Dermis blood vessel endothelial cell (primary cell): ENCODE data around the gene CORIN. TPM values are rescaled to one million over a fixed set of nuclear protein-coding genes. Genes with fewer than 3 reads are reported as not detected.

Experiments
- DNase-seq: peaks from one replicate; pipeline ENCODE4 v3.0.0; 2010
- total RNA-seq: library from RNA; depleted of rRNA; stranded (reverse); fragments of >200 nt; gene quantifications from 2 replicates; pipeline ENCODE4 v1.2.3, GENCODE V29; 2014

The CORIN gene
- total RNA-seq, 1 donor from 2014 or later: 0.51 TPM

DNA sequence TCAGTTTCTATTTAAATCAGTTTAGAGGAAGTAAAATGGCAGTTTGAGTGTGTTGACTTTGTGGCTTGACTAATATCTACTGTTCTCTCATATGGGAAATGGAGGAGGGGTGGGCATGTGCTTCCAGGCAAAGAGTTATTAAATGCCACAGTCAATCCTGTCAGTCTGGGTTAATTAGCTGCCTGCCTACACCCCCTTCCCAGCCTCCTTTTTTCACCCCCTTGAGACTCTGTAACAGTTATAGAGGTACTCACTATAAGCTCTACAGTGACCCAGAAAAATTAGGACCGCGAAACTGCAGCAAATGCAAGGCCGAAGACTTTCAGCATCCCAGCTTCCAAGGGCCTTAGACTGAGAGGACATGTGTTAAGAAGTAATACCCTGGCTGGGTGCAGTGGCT lies 165.2 kb downstream of the CORIN start:
- DNase-seq: no peak

DNA sequence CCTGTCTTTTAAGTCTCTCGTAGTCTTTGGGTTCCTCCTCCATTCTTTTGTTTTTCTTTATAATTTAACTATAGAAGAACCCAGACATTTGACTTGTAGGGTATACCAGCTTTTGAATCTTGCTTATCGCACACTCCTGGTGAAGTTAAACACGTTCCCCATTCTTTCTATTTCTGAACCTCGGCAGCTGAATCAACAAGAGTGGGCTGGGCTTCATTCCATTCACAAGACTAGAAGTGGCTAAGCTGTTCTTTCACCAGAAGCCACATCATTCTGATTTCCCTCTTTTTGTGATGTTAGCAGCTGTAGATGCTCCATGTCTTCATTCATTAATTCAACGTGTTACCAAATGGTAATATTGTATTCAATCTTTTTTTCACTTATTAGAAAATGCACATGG lies 167.9 kb downstream of the CORIN start:
- DNase-seq: no peak

DNA sequence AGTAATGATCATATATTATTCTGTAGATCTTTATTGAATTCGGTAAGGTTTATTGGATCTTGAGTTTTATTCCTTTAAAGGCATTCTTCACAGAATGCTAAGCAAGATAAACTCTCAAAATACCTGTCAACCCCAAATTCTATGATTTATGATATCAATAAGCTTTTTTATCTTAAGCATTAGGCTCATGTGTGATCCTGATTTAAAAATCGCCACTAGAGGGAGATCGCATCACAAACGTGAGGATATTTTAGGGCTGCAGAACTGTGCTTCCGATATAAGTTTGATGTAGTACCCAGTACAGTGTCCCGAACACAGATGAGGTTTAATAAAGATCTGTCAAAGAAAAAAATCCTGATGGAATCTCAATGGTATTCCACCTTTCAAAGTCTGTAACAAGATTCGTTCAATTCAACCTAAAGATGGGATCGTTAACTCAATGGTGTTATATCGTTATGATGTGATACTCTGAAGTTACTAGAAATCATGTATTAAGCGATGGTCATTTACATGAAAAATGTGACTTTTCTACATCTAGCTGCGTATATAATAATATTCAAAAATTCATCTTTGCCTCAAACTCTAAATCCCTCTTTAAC lies 169.0 kb downstream of the CORIN start:
- DNase-seq: peak; percentile 75

DNA sequence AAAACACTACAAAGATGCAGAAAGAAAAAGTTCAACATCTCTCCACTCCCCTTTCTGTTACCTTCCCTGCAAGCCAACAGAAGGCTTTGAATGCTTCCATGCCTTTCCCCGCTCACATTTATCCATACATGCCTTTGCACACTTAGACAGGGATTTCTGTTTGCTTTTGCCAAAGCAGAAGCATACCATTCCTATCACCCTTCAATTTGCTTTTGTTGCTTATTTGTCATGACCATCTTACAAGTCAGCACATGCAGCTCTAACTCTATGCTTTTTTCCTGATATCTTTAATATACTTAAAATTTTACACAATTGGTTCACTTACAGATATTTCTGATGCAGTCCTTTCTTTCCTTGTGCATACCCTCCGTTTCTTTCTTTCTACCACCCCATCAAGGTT lies 169.6 kb downstream of the CORIN start:
- DNase-seq: no peak

DNA sequence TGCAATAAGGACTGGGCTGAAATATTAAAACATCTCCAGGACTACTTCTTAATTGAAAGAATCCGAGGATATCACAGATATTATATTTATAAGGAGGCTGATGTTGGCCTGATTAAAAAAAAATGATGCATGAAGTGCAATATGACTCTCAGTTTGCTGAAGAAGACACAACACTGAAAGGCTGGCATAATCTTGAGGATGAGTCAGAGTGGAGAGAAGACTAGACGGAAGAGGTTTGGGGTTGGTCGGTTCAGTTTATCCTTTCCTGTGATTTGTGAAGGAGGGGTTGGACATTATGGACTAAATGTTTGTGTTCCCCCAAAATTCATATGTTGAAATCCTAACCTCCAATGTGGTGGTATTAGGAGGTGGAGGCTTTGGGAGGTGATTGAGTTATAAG lies 170.3 kb downstream of the CORIN start:
- no peak for DNase-seq

DNA sequence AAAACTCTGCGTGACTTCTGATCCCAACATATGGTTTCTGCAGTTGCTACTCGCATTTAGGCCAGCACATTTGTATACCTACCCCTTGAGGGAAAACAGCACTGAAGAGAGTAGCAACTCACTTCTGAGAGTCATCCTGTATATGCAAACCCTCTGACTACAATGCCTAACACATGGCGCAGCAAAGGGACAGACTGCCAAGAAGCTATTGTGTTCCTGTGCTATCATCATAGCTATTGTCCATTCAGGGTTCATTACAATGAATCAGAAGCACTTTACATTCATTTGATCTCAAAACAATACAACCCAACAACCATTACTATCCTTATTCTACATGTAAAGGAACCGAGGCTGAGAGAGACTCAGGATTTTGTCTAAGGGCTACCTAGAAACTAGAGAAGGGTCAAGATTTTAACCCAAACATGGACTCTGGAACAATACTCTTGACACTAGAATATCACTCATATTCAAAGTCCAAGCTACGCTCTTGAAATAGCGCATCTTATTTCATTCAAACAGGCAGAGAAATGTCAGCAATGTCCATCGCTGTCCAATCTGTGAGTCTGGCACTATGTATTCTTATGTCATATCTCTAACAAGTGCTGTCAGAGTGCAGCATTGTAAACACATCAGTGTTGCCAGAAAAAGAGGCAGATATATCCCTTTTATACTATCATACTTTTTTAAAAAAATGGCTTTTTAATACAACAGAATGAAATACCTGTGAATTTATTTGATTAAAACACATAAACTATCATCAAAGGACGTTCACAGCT lies 173.6 kb downstream of the CORIN start:
- DNase-seq: no peak

DNA sequence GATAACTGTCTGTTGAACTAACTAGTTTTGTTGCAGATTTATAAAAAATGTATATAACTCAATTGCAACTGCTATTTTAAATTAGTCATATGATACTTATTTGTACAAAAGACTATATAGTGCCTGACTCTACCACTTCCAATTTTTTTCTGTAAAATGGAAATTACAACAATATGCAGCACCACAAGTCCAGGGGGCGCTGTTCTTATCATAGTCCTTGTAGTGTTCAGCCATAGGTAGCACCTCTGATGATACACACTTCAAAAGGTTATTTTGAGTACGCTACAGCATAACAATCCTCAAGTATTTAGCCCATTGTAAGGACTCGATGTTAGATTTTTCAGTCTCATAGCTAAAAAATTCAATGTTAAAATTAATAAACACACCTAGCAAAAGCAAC lies 174.9 kb downstream of the CORIN start:
- DNase-seq: peak; percentile 30

DNA sequence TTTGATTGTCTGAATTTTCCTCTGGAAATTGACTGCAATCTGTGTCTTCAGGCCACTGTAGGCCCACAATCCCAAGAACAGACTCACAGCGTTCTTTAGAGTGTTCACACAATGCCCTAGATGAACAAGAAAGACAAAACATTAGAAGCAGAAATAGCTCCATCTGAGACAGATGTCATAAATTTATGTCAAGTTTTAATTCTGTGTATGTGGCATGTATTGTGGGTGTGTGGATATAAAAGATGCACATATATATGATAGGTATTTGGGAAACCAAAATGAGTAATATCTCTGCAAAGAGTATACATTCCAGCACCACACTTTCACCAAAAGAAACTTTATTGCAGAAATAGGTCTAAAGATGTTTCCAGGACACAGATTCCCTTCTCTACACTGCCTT lies 176.1 kb downstream of the CORIN start:
- no peak for DNase-seq

DNA sequence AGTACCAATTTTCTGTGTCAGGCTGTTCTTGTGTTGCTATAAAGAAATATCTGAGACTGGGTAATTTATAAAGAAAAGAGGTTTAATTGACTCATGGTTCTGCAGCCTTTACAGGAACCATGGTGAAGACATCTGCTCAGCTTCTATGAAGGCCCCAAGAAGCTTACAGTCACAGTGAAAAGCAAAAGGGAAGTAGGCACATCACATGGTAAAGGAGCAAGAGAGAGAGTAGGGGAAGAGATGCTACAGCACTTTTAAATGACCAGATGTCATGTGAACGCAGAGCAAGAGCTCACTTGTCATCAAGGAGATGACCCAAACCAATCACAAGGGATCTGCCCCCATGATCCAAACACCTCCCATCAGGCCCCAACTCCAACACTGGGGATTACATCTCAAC lies 178.5 kb downstream of the CORIN start:
- DNase-seq: no peak

DNA sequence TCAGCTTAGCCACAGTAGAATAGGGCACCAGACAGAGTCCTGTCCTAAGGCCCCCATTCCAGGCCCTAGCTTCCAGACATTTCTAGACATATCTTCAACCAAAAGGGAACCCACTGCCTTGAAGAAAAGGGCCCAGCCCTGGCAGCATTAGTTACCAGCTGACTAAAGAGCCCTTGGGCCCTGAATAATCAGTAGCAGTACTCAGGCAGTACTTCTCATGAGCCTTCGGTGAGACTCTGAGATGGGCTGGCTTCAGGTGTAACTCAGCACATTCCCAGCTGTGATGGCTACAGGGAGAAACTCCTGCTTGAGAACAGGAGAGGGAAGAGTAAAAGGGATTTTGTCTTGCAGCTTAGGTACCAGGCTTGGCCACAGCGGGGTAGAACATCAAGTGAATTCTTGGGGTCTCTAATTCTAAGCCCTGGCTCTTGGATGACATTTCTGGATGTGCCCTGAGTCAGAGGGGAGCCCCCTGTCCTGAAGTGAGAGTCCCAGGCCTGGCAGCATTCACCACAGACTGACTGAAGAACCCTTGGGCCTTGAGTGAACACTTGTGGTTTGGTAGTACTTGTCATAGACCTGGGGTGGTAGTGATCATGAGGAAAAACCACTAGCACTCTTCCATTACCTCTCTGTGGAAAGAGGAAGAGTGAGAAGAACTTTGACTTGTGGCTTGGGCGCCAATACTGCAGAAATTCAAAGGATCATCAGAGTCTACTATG lies 182.7 kb downstream of the CORIN start:
- DNase-seq: no peak

DNA sequence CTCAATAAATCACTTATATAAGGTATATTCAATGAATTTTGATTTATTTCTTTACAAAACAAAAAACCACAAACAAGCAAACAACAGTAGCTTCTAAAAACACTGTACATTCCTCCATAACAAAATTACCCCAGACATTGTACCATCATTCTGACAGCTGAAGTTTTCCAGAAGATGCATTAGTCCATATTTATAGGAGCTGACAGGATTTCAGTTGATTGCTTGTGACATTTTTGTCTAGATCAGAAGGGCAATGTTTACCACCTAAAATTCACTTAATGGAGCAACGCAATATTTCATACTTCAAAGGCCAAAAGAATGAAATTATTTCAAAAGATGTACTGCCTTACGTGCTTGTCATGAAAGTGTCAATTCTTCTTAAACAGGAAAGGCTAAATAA lies 185.8 kb downstream of the CORIN start:
- no peak for DNase-seq

DNA sequence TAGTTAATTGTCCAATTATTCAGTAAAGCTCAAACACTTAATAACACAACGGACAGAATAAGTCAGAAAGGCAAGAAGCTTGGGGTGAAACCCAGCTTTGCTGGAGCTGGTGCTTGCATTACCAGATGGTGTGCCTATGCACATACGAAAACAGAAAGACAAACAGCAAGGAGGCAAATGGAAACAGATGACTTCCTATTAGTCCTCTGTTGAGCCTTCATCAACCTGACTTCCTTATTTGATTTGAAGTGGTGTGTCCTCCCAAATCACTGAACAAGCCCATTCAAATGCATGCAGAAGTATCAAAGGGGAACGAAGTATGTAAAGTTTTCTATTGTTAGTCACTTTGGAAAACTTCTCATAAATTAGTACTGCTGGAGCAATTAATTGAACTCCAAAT lies 186.6 kb downstream of the CORIN start:
- DNase-seq: no peak

DNA sequence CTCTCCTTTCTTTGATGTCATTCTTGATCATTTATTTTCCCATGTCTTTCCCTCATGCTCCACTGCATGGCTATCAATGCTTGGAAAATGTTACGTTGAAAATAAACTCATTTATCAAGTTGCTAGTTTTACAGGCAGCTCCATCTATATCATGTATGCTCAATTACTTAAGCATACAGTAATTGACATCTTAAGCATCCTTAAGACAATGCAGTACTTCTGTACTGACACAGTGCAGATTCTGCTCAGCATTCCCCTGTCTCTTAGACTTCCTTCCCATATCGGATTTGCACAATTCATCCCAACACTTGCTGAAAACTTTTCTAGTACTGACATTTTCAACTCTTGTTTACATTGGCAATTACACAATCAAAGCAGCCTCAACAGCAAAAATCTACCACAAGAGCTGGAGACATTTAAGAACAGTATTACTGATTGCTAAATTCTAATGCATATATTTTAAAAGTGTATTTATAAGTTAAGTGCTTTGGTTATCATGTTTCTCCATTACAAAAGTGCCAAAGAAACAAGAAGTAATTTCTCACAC lies 187.2 kb downstream of the CORIN start:
- DNase-seq: no peak

DNA sequence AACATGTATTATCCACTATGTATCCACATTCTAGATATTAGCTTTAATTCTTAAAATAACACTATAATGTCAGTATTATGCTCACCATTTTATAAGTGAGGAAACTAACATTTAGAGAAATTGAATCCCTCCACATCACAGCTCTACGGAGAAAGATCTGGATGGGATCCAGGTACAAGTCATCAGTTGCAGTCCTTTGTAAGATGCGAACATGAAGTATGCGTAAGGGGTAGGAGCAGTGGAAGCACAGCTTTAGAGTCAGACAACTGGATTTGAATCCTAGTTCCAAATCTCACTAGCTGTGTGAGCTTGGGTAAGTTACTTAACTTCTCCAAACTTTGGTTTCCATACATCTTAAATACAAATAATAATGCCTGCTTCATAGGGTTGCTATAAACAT lies 190.3 kb downstream of the CORIN start:
- DNase-seq: no peak

DNA sequence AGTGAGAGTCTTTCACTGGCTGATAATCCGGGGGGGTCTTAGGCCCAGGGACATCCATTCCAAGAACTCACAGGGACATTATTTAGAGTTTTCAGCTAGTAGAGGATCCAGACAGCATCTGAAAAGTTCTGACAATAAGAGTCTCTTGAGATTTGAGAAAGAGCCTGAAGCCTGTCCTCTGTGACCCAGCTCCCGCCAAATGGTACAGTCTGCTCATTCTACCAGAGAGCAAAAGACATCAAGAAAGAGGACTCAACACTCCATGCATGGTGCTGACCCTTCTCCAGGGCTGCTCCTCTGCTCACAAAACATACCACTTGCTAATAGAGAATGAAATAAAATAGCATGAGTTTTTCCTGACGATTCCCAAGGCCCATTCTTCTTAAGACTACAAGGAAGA lies 190.8 kb downstream of the CORIN start:
- no peak for DNase-seq

DNA sequence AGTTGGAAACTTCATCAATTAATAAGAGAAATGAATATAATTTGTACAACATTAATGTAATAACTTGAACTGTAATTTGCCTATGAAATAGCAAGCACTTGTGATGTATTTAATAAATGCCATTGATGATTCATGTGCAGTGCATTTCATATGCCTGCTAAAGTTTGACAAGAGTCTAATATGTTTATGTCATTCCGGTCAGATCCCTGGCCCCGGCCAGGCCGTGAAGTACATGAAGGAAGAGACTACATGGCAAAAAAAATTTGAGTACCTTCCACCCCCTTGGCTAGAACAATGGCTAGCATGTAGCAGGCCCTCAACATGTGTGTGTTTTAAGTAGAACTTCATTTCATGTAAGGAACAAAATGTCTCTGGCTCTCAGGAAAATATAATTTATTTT lies 191.5 kb downstream of the CORIN start:
- no peak for DNase-seq

DNA sequence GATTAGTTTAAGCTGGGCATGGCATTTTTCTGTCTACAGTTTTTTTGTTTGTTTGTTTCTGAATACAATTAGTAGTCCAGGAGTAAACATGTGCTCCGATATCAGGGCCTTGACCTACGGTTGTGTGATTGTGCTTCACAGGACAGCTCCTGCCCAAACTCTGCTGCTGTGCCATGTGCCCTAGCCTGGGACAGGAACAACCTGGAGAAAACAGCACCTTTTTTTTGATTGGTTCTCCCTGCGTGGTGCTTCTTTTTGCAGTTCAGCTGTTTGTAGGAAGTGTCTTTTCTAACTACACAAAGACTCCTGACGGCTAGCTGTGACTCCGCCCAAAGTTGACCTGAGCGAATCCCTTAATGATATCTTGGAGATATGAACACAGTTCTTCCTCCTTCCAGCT lies 194.0 kb downstream of the CORIN start:
- no peak for DNase-seq

DNA sequence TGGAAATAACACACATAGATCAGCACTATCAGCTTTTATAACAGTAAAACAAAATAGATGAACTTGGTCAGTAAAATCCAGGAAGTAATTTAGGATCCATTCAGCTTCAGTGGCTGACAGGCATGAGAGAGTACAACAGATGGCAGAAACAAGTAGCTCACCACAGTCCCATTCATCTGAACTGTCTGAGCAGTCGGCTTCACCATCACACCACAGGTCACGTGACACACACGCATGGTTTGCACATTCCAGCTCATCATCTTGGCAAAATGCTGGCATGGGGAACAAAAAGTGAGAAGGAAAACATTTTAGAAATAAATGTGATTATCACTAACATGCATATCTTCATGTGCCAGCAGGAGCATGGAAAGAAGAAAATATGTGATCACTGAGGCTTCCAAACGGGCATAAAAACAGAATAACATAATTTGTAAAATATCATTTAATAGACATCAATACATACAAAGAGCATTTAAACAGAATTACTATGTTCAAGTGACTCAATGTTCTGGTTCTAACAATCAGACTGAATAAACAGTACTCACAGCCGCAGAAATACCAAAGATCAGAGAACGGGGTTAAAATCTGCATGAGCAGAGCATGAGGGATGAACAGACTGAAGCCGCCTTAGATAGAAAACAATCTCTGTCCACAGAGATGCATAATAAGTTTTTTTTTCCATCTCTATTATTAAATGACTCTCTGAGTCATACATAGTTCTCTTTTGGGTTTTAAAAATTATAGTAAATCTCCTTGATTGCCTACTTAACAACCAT lies 194.7 kb downstream of the CORIN start:
- DNase-seq: no peak

DNA sequence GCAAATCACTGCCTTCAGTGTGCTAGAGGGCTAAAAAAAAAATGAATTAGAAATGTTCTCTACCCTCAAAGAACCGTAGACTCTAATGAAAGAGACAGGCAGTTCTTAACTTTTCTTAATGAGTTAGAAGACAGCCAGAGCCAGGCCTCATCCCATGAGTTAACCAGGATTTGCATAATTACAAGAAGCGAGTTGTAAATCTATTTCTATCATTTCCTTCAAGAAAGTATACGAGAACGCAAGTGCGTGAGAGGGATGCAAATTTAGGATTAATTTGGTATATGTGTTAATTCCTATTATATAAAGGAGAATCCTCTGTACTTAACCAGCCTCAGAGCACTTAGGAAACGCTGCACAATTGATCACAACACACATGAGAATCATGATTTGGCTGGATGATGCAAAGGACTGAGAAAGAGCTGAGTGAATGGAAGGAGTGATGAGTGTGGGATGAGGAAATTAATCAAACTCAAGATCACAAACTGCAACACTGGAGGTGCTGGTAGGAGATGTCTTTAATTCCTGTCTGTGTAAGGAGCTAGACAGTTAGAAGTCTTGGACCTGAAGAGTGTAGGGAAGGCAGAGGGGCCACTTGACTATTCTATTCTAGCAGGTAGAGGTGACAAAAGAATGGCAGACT lies 195.6 kb downstream of the CORIN start:
- DNase-seq: no peak

DNA sequence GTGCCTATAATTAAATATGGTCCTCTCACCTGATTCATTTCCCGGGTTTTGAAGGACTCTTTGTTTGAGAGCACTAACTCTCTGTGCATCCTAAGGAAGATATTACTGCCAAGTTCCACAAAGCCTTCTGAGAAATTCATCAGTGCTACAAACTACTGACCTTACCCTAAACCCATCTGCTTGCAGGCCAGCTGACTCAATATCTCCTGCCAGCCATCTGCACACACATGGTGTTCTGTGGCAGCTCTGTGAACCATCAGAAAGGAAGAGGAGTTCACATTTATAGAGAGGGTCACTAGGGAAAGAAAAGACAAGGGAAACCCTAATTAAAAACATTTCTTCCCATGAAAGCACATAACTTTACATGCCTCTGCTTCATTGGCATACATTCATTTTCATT lies 196.1 kb downstream of the CORIN start:
- DNase-seq: no peak

DNA sequence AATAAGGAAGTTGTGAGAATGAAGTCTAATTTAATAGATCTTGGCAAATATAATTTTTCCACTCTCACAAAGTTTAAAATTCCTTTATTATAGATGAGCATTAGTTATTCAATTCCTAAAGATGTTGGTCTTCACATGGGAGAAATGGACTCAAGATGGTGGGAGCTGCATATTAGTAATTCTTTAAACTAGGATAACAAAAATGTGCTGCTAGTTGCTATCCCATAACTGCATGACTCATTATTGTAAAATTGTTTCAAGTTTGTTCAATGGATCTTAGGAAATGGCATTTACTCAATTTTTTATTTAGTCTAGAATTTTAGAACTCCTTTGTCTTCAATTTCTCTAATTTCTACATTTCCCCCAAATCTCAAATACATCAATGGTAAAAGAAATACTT lies 197.0 kb downstream of the CORIN start:
- DNase-seq: no peak

DNA sequence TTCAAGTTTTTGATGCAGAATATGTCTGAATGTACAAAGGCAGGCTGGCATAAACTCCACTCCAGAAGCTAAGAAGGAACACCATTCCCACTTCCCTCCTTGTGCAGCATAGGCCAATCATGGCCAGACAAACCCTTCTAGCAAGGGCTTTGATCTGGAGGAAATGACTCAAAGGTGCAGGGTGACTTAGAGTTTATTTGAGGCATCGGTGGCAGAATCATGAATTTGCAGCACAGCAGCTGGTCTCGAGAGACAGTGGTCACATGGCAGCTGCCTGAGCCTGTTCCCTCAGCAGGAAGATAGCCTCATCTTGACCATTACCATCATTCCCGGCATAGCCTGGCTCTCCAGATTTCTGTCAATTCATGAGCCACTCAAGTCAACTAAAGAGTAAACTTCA lies 198.3 kb downstream of the CORIN start:
- peak; percentile 46 for DNase-seq

DNA sequence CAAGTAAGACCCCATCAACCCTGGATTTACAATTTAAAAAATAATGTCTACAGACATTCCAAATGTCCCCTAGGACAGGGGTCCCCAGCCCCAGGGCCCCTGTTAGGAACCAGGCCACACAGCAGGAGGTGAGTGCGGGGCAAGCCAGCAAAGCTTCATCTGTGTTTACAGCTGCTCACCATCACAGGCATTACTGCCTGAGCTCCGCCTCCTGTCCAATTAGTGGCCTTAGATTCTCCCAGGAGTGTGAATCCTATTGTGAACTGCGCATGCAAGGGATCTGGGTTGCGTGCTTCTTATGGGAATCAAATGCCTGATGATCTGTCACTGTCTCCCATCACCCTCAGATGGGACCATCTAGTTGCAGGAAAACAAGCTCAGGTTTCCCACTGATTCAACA lies 206.7 kb downstream of the CORIN start:
- no peak for DNase-seq
